HEK293 (cell line): ENCODE data around the gene CTDSP2.

Experiments used
- KLF16 ChIP-seq: fragments of 450-650 bp; formaldehyde crosslinking; IDR thresholded peaks from 2 replicates; pipeline ENCODE4 v1.5.1; 2017; ENCODE audit warnings: missing biosample characterization, missing genetic modification characterization
- PRDM4 ChIP-seq: fragments of 450-650 bp; formaldehyde crosslinking; IDR thresholded peaks from 2 replicates; pipeline ENCODE4 v1.5.1; 2017; ENCODE audit warnings: missing biosample characterization, missing genetic modification characterization
- REST ChIP-seq: fragments of 450-650 bp; formaldehyde crosslinking; IDR thresholded peaks from 2 replicates; pipeline ENCODE4 v1.5.1; 2016; ENCODE audit warnings: missing biosample characterization, missing genetic modification characterization
- TCF7L2 ChIP-seq: IDR thresholded peaks from 2 replicates; pipeline ENCODE4 v1.6.1; 2011; ENCODE audit warnings: low read depth, mild to moderate bottlenecking, inconsistent platforms, low read length, moderate library complexity, borderline replicate concordance
- ZEB2 ChIP-seq: fragments of 450-650 bp; formaldehyde crosslinking; IDR thresholded peaks from 2 replicates; pipeline ENCODE4 v1.5.1; 2016; ENCODE audit warnings: missing biosample characterization, missing genetic modification characterization
- ZFP41 ChIP-seq: fragments of 450-650 bp; formaldehyde crosslinking; IDR thresholded peaks from 2 replicates; pipeline ENCODE4 v1.5.1; 2016; ENCODE audit warnings: missing biosample characterization, missing genetic modification characterization, borderline replicate concordance
- ZNF138 ChIP-seq: fragments of 450-650 bp; formaldehyde crosslinking; IDR thresholded peaks from 2 replicates; pipeline ENCODE4 v1.5.1; 2016; ENCODE audit warnings: missing biosample characterization, missing genetic modification characterization, borderline replicate concordance
- ZNF19 ChIP-seq: fragments of 450-650 bp; formaldehyde crosslinking; IDR thresholded peaks from 2 replicates; pipeline ENCODE4; 2016; ENCODE audit warnings: missing biosample characterization, missing genetic modification characterization, low read depth
- ZNF23 ChIP-seq: fragments of 450-650 bp; formaldehyde crosslinking; IDR thresholded peaks from 2 replicates; pipeline ENCODE4 v1.5.1; 2016; ENCODE audit warnings: missing biosample characterization, missing genetic modification characterization, borderline replicate concordance
- ZNF24 ChIP-seq: fragments of 450-650 bp; formaldehyde crosslinking; IDR thresholded peaks from 2 replicates; pipeline ENCODE4 v1.5.1; 2016; ENCODE audit warnings: missing biosample characterization, missing genetic modification characterization
- ZNF350 ChIP-seq: fragments of 450-650 bp; formaldehyde crosslinking; IDR thresholded peaks from 2 replicates; pipeline ENCODE4 v1.5.0; 2017; ENCODE audit warnings: missing biosample characterization, mild to moderate bottlenecking, missing genetic modification characterization
- ZNF561 ChIP-seq: fragments of 450-650 bp; IDR thresholded peaks from 2 replicates; pipeline ENCODE4 v1.5.1; 2018; ENCODE audit warnings: missing biosample characterization, missing genetic modification characterization, borderline replicate concordance
- TF ChIP-seq, protein P1 (sequence below): fragments of 450-650 bp; formaldehyde crosslinking; IDR thresholded peaks from 2 replicates; pipeline ENCODE4 v1.5.1; 2016; ENCODE audit warnings: missing biosample characterization, missing genetic modification characterization
- TF ChIP-seq, protein P2 (sequence below): fragments of 450-650 bp; formaldehyde crosslinking; IDR thresholded peaks from 2 replicates; pipeline ENCODE4 v1.5.1; 2016; ENCODE audit warnings: missing biosample characterization, missing genetic modification characterization

GRCh38 chr12:57772429-57773322, 73.9 kb downstream of the CTDSP2 start, which contains the start of gene EEF1AKMT3:
- TF ChIP-seq ZNF138 (tag by site-specific recombination) (no peak), PRDM4 (tag by site-specific recombination) (no peak), TCF7L2 (no peak), REST (tag by site-specific recombination) (no peak), ZNF561 (tag by site-specific recombination) (no peak), ZEB2 (tag by site-specific recombination) (no peak), ZFP41 (tag by site-specific recombination) (no peak), ZNF24 (tag by site-specific recombination) (no peak), ZNF350 (tag by site-specific recombination) (no peak), KLF16 (no peak; the same call in 1 of the 2 replicates), ZNF19 (tag by site-specific recombination) (no peak), ZNF23 (no peak)
- TF ChIP-seq, protein P1, sequence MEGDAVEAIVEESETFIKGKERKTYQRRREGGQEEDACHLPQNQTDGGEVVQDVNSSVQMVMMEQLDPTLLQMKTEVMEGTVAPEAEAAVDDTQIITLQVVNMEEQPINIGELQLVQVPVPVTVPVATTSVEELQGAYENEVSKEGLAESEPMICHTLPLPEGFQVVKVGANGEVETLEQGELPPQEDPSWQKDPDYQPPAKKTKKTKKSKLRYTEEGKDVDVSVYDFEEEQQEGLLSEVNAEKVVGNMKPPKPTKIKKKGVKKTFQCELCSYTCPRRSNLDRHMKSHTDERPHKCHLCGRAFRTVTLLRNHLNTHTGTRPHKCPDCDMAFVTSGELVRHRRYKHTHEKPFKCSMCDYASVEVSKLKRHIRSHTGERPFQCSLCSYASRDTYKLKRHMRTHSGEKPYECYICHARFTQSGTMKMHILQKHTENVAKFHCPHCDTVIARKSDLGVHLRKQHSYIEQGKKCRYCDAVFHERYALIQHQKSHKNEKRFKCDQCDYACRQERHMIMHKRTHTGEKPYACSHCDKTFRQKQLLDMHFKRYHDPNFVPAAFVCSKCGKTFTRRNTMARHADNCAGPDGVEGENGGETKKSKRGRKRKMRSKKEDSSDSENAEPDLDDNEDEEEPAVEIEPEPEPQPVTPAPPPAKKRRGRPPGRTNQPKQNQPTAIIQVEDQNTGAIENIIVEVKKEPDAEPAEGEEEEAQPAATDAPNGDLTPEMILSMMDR (tag by site-specific recombination), result no peak
- TF ChIP-seq, protein P2, sequence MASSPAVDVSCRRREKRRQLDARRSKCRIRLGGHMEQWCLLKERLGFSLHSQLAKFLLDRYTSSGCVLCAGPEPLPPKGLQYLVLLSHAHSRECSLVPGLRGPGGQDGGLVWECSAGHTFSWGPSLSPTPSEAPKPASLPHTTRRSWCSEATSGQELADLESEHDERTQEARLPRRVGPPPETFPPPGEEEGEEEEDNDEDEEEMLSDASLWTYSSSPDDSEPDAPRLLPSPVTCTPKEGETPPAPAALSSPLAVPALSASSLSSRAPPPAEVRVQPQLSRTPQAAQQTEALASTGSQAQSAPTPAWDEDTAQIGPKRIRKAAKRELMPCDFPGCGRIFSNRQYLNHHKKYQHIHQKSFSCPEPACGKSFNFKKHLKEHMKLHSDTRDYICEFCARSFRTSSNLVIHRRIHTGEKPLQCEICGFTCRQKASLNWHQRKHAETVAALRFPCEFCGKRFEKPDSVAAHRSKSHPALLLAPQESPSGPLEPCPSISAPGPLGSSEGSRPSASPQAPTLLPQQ, result no peak
